Aorta (tissue), 5 donors: ENCODE data around the gene TLE4. TPM values are rescaled to one million over a fixed set of nuclear protein-coding genes. Genes with fewer than 3 reads are reported as not detected.

Experiments
- ATAC-seq: fragments of 200-7000 bp; cut with Tn5 transposase; one replicate; pipeline ENCODE4 v1.9.1; 2022; ENCODE audit warnings: moderate library complexity; ENCODE audit not compliant: low FRiP score
- DNase-seq, 2 donors: peaks; one replicate each; pipeline ENCODE4 v3.0.0-alpha.2; 2020
- H3K27ac ChIP-seq, 2 donors: one replicate each; pipeline ENCODE4 v1.5.1; 2013; ENCODE audit warnings: low read length in 2 of 2, mild to moderate bottlenecking in 2 of 2, moderate library complexity in 2 of 2, control low read depth in 1 of 2, inconsistent platforms in 1 of 2, low read depth in 1 of 2
- H3K27me3 ChIP-seq, 2 donors: one replicate each; pipeline ENCODE4 v1.6.1; 2013; ENCODE audit warnings: control low read depth in 1 of 2, low read length in 1 of 2, mild to moderate bottlenecking in 1 of 2, moderate library complexity in 1 of 2; ENCODE audit not compliant: insufficient read depth in 2 of 2, control insufficient read depth in 1 of 2
- H3K36me3 ChIP-seq, 2 donors: one replicate each; pipeline ENCODE4 v1.6.1; 2013; ENCODE audit warnings: control low read depth in 1 of 2, low read length in 1 of 2, mild to moderate bottlenecking in 1 of 2; ENCODE audit not compliant: insufficient read depth in 2 of 2, control insufficient read depth in 1 of 2
- H3K4me1 ChIP-seq, 2 donors: one replicate each; pipeline ENCODE4 v1.6.1; 2013; ENCODE audit warnings: low read length in 2 of 2, control low read depth in 1 of 2, mild to moderate bottlenecking in 1 of 2, moderate library complexity in 1 of 2; ENCODE audit not compliant: insufficient read depth in 2 of 2, control insufficient read depth in 1 of 2
- H3K4me3 ChIP-seq, 2 donors: one replicate each; pipeline ENCODE4 v1.5.1; 2013; ENCODE audit warnings: low read length in 2 of 2, control low read depth in 1 of 2, mild to moderate bottlenecking in 1 of 2
- H3K9me3 ChIP-seq: one replicate; pipeline ENCODE4 v1.6.1; 2013; ENCODE audit warnings: mild to moderate bottlenecking, low read length; ENCODE audit not compliant: control insufficient read depth
- WGBS, 2 donors: extraction: QIAGEN DNeasy Blood & Tissue Kit; methylation state at CpG; one replicate each; pipeline ENCODE4 v1.1.7; 2013; 5-methylcytosine and 5-hydroxymethylcytosine counted together
- intact Hi-C, 2 donors: fragments of 100-400 bp; cut with DNase I; formaldehyde crosslinking; loops; one replicate each; pipeline versions ENCODE4 v1.14.2 to v1.15.0; 2022
- polyA plus RNA-seq, 2 donors: library from polyadenylated mRNA; stranded (reverse); fragments of 200-250 nt; gene quantifications; one replicate each; pipeline ENCODE4 v1.2.3, GENCODE V29; 2013
- total RNA-seq, 2 donors: library from RNA; stranded (reverse); fragmentation: NEBNext Ultra II Directional; extraction: Animal tissue kit (Norgen Biotek cat#: 25700); gene quantifications; one replicate each; pipeline ENCODE4 v1.2.1, GENCODE V29; 2021
- donor health status: healthy with polysubstance abuse.
- donor health status: Bipolar disorder and iron deficiency.
- donor health status: DM: no; HTN: no; CAD: no.
- donor health status: DM: no; HTN: no; CAD: no.
- donor health status: DM: yes; HTN: yes; CAD: no.

Gene TLE4
- total and polyA plus RNA-seq, 4 donors: 6.0 to 38.3 (median 22.3) TPM

- Histone ChIP-seq H3K27me3 (no peaks in the 10 kb centered on the region), H3K4me1 (peaks cover 0 to 3% of the 10 kb centered on the region in 2 donors), H3K36me3 (no peaks in the 10 kb centered on the region), H3K9me3 (no peaks in the 10 kb centered on the region), H3K27ac (no peak overlapping the region), H3K4me3 (no peak overlapping the region)
- intact Hi-C loops: no loop called here
- DNase-seq (no peak), ATAC-seq (no peak)
- 79 to 84% methylated on average over 8 of the region's 8 CpGs for WGBS, 2 donors
Measured at GRCh38 chr9:79665369-79665768, 93.6 kb downstream of the TLE4 start.

- intact Hi-C loops: no loop called here
- Histone ChIP-seq H3K27me3 (no peaks in the 10 kb centered on the region), H3K4me3 (no peak overlapping the region), H3K27ac (no peak overlapping the region), H3K9me3 (no peaks in the 10 kb centered on the region), H3K36me3 (no peaks in the 10 kb centered on the region), H3K4me1 (peaks cover 0 to 3% of the 10 kb centered on the region in 2 donors)
- WGBS, 2 donors: 98 to 99% methylated on average over 2 of the region's 2 CpGs
- no peak for ATAC-seq
- no peak for DNase-seq
Measured at GRCh38 chr9:79665931-79666330, 94.2 kb downstream of the TLE4 start.

GRCh38 chr9:79667120-79667519 is 95.4 kb downstream of the TLE4 start:
- H3K36me3 ChIP-seq: no peaks in the 10 kb centered on the region
- peaks cover 0 to 3% of the 10 kb centered on the region in 2 donors for H3K4me1 ChIP-seq
- H3K9me3 ChIP-seq: no peaks in the 10 kb centered on the region
- intact Hi-C loops: no loop called here
- H3K27me3 ChIP-seq: no peaks in the 10 kb centered on the region
- WGBS, 2 donors: 95 to 97% methylated on average over 3 of the region's 3 CpGs
- no peak for ATAC-seq
- no peak overlapping the region for H3K27ac ChIP-seq
- H3K4me3 ChIP-seq: no peak overlapping the region
- peak in 1 of 2 donors; percentile 20 for DNase-seq

- 88 to 89% methylated on average over 9 of the region's 9 CpGs for WGBS, 2 donors
- H3K4me3 ChIP-seq: no peak overlapping the region
- intact Hi-C loops: no loop called here
- no peaks in the 10 kb centered on the region for H3K9me3 ChIP-seq
- ATAC-seq: no peak
- H3K4me1 ChIP-seq: peaks cover 0 to 3% of the 10 kb centered on the region in 2 donors
- H3K36me3 ChIP-seq: no peaks in the 10 kb centered on the region
- no peak overlapping the region for H3K27ac ChIP-seq
- DNase-seq: no peak
- no peaks in the 10 kb centered on the region for H3K27me3 ChIP-seq
Measured at GRCh38 chr9:79667817-79668436, 96.2 kb downstream of the TLE4 start.

- H3K36me3 ChIP-seq: no peaks in the 10 kb centered on the region
- no peaks in the 10 kb centered on the region for H3K9me3 ChIP-seq
- WGBS, 2 donors: 76 to 81% methylated on average over 4 of the region's 4 CpGs
- no peaks in the 10 kb centered on the region for H3K27me3 ChIP-seq
- no peak overlapping the region for H3K27ac ChIP-seq
- DNase-seq: no peak
- ATAC-seq: no peak
- intact Hi-C loops: no loop called here
- H3K4me3 ChIP-seq: no peak overlapping the region
- peaks cover 0 to 3% of the 10 kb centered on the region in 2 donors for H3K4me1 ChIP-seq
Measured at GRCh38 chr9:79668956-79669355, 97.2 kb downstream of the TLE4 start.

- H3K9me3 ChIP-seq: no peaks in the 10 kb centered on the region
- H3K4me1 ChIP-seq: peaks cover 0 to 3% of the 10 kb centered on the region in 2 donors
- ATAC-seq (no peak), DNase-seq (no peak)
- H3K27me3 ChIP-seq: no peaks in the 10 kb centered on the region
- WGBS, 2 donors: 94 to 96% methylated on average over 3 of the region's 3 CpGs
- H3K4me3 ChIP-seq: no peak overlapping the region
- H3K27ac ChIP-seq: no peak overlapping the region
- no peaks in the 10 kb centered on the region for H3K36me3 ChIP-seq
- intact Hi-C loops: no loop called here
Measured at GRCh38 chr9:79670269-79670961, 98.7 kb downstream of the TLE4 start.

GRCh38 chr9:79671558-79671957 is 99.8 kb downstream of the TLE4 start:
- 92 to 93% methylated on average over 2 of the region's 2 CpGs for WGBS, 2 donors
- Histone ChIP-seq H3K9me3 (no peaks in the 10 kb centered on the region), H3K27me3 (no peaks in the 10 kb centered on the region), H3K27ac (no peak overlapping the region), H3K36me3 (no peaks in the 10 kb centered on the region), H3K4me1 (peaks cover 0 to 3% of the 10 kb centered on the region in 2 donors), H3K4me3 (no peak overlapping the region)
- intact Hi-C loops: no loop called here
- DNase-seq (no peak), ATAC-seq (no peak)

GRCh38 chr9:79672236-79672635 is 100.5 kb downstream of the TLE4 start:
- 77 to 94% methylated on average over 3 of the region's 3 CpGs for WGBS, 2 donors
- no peak for DNase-seq
- intact Hi-C loops: no loop called here

GRCh38 chr9:79672891-79673290 is 101.1 kb downstream of the TLE4 start:
- H3K27me3 ChIP-seq: no peaks in the 10 kb centered on the region
- ATAC-seq (no peak), DNase-seq (no peak)
- H3K9me3 ChIP-seq: no peaks in the 10 kb centered on the region
- H3K4me1 ChIP-seq: peaks cover 0 to 3% of the 10 kb centered on the region in 2 donors
- no peaks in the 10 kb centered on the region for H3K36me3 ChIP-seq
- 25 to 30% methylated on average over 4 of the region's 4 CpGs for WGBS, 2 donors
- H3K4me3 ChIP-seq: no peak overlapping the region
- no peak overlapping the region for H3K27ac ChIP-seq
- intact Hi-C loops: no loop called here

More at GRCh38 chr9:79672236-79672635, 100.5 kb downstream of the TLE4 start:
- Histone ChIP-seq H3K4me3 (no peak overlapping the region), H3K36me3 (no peaks in the 10 kb centered on the region), H3K27ac (no peak overlapping the region), H3K4me1 (peaks cover 0 to 3% of the 10 kb centered on the region in 2 donors), H3K27me3 (no peaks in the 10 kb centered on the region), H3K9me3 (no peaks in the 10 kb centered on the region)
- ATAC-seq: no peak
